Inflammatory macrophage treated with lipopolysaccharide for 1 hour (primary cell): Measurements from ENCODE around the gene KLHL18.
"Not testable (repeated sequence)": the region's sequence is repeated elsewhere in the genome, so short reads cannot be mapped to it uniquely, and the experiment has no call there.

Experiments used
- DNase-seq, 2 donors: peaks; one replicate each; pipeline ENCODE4 v3.0.0-alpha.2; 2020 to 2022

The KLHL18 gene

GRCh38 chr3:47276558-47276957 lies 6.2 kb upstream of the KLHL18 start:
- no peak for DNase-seq

- DNase-seq = no peak
Observed at GRCh38 chr3:47280519-47280918, 2.2 kb upstream of the KLHL18 start.

- DNase-seq = no peak
Observed at GRCh38 chr3:47283193-47283537, 421 bp downstream of the KLHL18 start.

GRCh38 chr3:47283591-47284364 lies 1.0 kb downstream of the KLHL18 start:
- peak in 1 of 2 donors; percentile 6 for DNase-seq

GRCh38 chr3:47288966-47289910 lies 6.5 kb downstream of the KLHL18 start:
- peak; percentile 72 to 80 for DNase-seq

GRCh38 chr3:47291158-47291753 lies 8.5 kb downstream of the KLHL18 start:
- no peak for DNase-seq

- DNase-seq = not testable (repeated sequence)
Observed at GRCh38 chr3:47291754-47292420, 9.1 kb downstream of the KLHL18 start.

GRCh38 chr3:47293822-47294221 lies 11.1 kb downstream of the KLHL18 start:
- no peak for DNase-seq

GRCh38 chr3:47294392-47294791 lies 11.6 kb downstream of the KLHL18 start:
- no peak for DNase-seq

GRCh38 chr3:47295322-47295721 lies 12.6 kb downstream of the KLHL18 start:
- DNase-seq = no peak

GRCh38 chr3:47295976-47296375 lies 13.2 kb downstream of the KLHL18 start:
- DNase-seq = no peak

GRCh38 chr3:47296562-47297302 lies 14.0 kb downstream of the KLHL18 start:
- DNase-seq = no peak

- no peak for DNase-seq
Observed at GRCh38 chr3:47298439-47298838, 15.7 kb downstream of the KLHL18 start.

GRCh38 chr3:47299381-47300318 lies 16.9 kb downstream of the KLHL18 start:
- peak in 1 of 2 donors; percentile 33 for DNase-seq

GRCh38 chr3:47301456-47301855 lies 18.7 kb downstream of the KLHL18 start:
- no peak for DNase-seq

- DNase-seq = no peak
Observed at GRCh38 chr3:47306022-47306421, 23.3 kb downstream of the KLHL18 start.

- not testable (repeated sequence) for DNase-seq
Observed at GRCh38 chr3:47309231-47309630, 26.5 kb downstream of the KLHL18 start.

GRCh38 chr3:47310391-47310790 lies 27.6 kb downstream of the KLHL18 start:
- DNase-seq = no peak

- DNase-seq = peak; percentile 64
Observed at GRCh38 chr3:47313341-47314055, 30.8 kb downstream of the KLHL18 start.

- DNase-seq = no peak
Observed at GRCh38 chr3:47314056-47314764, 31.5 kb downstream of the KLHL18 start.
